Stimulated activated CD4-positive, alpha-beta T cell treated with anti-CD3 and anti-CD28 coated beads, TNF-alpha, amount 100 ng/mL, for 1 hour (primary cell): ENCODE data around the gene CCDC122.

Experiments
- DNase-seq, 3 donors: peaks; one replicate each; pipeline ENCODE4 v3.0.0-alpha.2; 2020; ENCODE audit warnings: low read depth in 3 of 3, low spot score in 1 of 3

CCDC122 gene

GRCh38 chr13:43878892-43879754, at the start of gene CCDC122:
TSS of gene CCDC122 (minus strand) at chr13:43879740. CDS start at chr13:43869376, 10,364 bp downstream.
- DNase-seq: peak; percentile 45 to 71 (median 50)

DNA sequence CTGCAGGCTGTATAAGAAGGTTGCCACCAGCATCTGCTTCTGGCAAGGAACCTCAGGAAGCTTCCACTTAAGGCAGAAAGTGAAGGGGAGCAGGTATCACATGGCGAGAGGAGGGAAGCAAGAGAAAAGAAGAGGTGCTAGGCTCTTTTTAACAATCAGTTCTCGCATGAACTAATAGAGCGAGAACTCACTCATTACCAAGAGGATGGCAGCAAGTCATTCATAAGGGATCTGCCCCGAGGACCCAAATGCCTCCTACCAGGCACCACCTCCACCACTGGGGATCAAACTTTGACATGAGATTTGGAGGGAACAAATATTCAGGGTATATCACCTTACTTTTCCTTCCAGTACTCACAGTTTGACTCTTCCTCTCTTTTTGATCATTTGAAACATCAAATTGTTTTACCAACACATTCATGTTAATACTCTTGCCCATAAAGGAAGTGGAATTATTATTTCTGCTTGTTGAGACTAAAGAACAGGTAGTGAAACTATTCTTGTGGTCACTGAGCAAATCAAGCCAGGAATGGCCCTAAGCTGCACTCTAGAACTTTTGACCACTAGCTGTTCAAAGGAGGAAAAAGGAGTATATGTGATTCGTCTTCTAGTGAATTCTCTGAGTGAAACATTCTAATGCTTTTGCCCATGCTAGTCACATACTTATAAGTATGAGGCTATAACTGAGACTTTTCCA, 45.2 kb upstream of the CCDC122 start:
- no peak for DNase-seq

GRCh38 chr13:43920965-43921674, 41.6 kb upstream of the CCDC122 start:
- no peak for DNase-seq

- DNase-seq: no peak
Measured at GRCh38 chr13:43918636-43919035, 39.1 kb upstream of the CCDC122 start.

GRCh38 chr13:43916828-43917227, 37.3 kb upstream of the CCDC122 start:
- DNase-seq: no peak

GRCh38 chr13:43915451-43915850, 35.9 kb upstream of the CCDC122 start:
- DNase-seq: no peak

DNA sequence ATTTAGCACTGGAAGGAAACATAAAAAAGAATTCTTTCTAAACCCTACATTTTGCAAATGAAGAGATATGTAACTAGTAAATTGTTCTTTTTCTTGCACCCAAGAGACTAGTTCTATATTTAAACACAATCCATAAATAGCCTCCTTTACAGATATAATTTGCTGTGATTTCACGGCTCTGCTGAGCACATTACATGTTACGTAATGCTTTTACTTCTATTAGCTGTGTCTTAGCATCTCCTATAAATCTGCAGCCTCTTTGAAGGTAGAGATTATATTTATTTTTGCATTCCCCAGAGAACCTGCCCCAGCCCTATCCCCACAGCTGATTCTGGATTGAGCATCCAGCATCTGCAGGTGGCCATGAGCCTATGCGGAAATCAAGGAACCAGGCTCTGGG, 32.3 kb upstream of the CCDC122 start:
- DNase-seq: no peak

- DNase-seq: no peak
Measured at GRCh38 chr13:43911278-43911677, 31.7 kb upstream of the CCDC122 start.

DNA sequence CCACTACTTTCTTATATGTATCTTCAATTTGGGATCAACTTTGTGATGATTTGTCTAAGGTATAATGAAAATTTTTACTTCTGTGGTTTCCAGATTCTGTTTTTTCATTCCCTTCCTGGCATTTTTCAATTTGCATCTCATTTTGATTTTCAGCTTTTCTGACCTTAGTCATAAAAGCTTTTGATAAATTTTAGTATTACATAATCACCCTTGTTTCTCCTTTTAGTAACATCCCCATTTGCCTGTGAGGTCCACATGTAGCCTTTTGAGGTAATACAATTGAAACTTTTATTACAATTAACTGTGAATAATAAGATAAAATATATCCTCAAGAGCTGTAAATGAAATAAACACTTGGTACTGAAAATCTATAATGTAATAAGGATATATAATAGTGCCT, 31.3 kb upstream of the CCDC122 start:
- DNase-seq: no peak

- no peak for DNase-seq
Measured at GRCh38 chr13:43908156-43909126, 28.9 kb upstream of the CCDC122 start.

GRCh38 chr13:43905435-43906031, 26.0 kb upstream of the CCDC122 start:
- DNase-seq: no peak

DNA sequence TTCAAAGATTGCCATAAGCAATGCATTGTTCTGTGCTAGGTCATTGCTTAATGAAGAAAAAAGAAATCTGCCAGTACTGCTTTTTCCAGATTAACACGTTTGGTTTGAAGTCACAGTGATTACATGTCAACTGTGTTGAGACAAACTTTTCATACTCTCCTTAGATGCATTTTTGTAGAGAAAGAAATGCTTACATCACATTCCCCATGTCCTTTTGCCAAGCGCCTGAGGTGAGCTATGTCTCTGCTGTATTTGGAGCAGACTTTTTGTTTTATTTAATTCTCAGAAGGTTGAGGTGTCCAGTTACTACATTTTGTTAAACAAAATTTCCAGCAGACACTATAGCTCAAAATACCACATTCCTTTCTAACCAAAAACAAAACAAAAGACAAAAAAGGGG, 16.4 kb upstream of the CCDC122 start:
- no peak for DNase-seq

- DNase-seq: no peak
Measured at GRCh38 chr13:43894438-43894837, 14.9 kb upstream of the CCDC122 start.

GRCh38 chr13:43884222-43884621, 4.7 kb upstream of the CCDC122 start:
- DNase-seq: no peak

GRCh38 chr13:43883631-43884030, 4.1 kb upstream of the CCDC122 start:
- DNase-seq: no peak

- no peak for DNase-seq
Measured at GRCh38 chr13:43881580-43881979, 2.0 kb upstream of the CCDC122 start.

GRCh38 chr13:43880926-43881325, 1.4 kb upstream of the CCDC122 start:
- no peak for DNase-seq

GRCh38 chr13:43880214-43880855, 795 bp upstream of the CCDC122 start:
- no peak for DNase-seq

GRCh38 chr13:43879755-43880181, 228 bp upstream of the CCDC122 start, which contains the start of gene LACC1:
TSS of gene LACC1 (plus strand) at chr13:43879904. CDS start at chr13:43880986, 1,082 bp downstream.
- peak in 2 of 3 donors; percentile 3 to 17 for DNase-seq

DNA sequence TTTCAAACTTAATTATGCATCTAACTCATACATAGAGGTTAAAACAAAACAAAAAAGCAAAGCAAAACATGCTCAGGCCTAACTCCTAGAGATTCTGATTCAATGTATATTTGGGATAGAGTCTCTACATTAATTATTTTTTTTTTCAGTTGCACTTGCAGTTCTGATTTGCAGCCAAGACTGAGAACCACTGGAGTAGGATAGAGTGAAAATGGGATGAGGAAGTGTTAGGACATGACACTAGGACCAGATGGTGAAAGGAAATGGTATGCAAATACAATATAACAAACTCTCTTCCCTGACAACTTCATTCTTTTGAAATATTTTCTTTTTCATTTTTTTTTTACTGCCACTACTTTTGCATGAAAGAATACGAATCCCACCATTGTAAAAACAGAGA, 1.8 kb downstream of the CCDC122 start:
- DNase-seq: no peak
